ENCODE measurements around the gene TMTC4. TPM values are rescaled to one million over a fixed set of nuclear protein-coding genes. Genes with fewer than 3 reads are reported as not detected.

Gene TMTC4
- total RNA-seq, 1 donor from 2014 or later = 17.0 TPM

- DNase-seq = peak; percentile 100
- H3K4me1 Mint-ChIP-seq = peaks cover 18% of the 10 kb centered on the region
- no peak for TF ChIP-seq CTCF (IDR thresholded peaks at IDR 0.05)
- ChIA-PET POLR2A (interaction anchor here (0.6 to 1.2 kb wide), 7 partner anchors 65 to 1941 kb away, joined by 3 to 8 read pairs (median 4); partner anchors contain the start of genes GGACT and TPP2), CTCF (interaction anchor here (0.7 to 1.6 kb wide), 3 partner anchors 10 to 1069 kb away, joined by 3 to 12 read pairs (median 3); partner anchors contain the start of gene CLYBL)
- H3K27ac Mint-ChIP-seq = peak overlapping the region; percentile 77
- H3K9me3 Mint-ChIP-seq = no peaks in the 10 kb centered on the region
- ATAC-seq (ENCODE audit: low read depth) = peak; percentile 93
- no peaks in the 10 kb centered on the region for H3K27me3 Mint-ChIP-seq
- H3K4me3 Mint-ChIP-seq = peak overlapping the region; percentile 84
- H3K36me3 Mint-ChIP-seq (ENCODE audit: low read depth) = peaks cover 4% of the 10 kb centered on the region
- intact Hi-C loops (cut with micrococcal nuclease) = loop anchor here (1.0 to 10.0 kb wide), 11 partner anchors 65 to 1907 kb away; partner anchors contain the start of genes CLYBL, GGACT and PCCA
These were observed 471 bp upstream of the TMTC4 start for GRCh38 chr13:100674872-100675660.

- intact Hi-C loops (cut with micrococcal nuclease) = loop anchor here (1.0 to 10.0 kb wide), 7 partner anchors 64 to 1718 kb away; partner anchors contain the start of gene PCCA
- H3K9me3 Mint-ChIP-seq = no peaks in the 10 kb centered on the region
- H3K27ac Mint-ChIP-seq = peak overlapping the region; percentile 89
- no peaks in the 10 kb centered on the region for H3K27me3 Mint-ChIP-seq
- TF ChIP-seq CTCF (IDR thresholded peaks at IDR 0.05) = no peak
- H3K4me1 Mint-ChIP-seq = peaks cover 18% of the 10 kb centered on the region
- peak overlapping the region; percentile 95 for H3K4me3 Mint-ChIP-seq
- DNase-seq (peak; percentile 24), ATAC-seq (ENCODE audit: low read depth) (peak; percentile 10)
- ChIA-PET POLR2A (interaction anchor here (0.7 to 1.2 kb wide), 5 partner anchors 63 to 1922 kb away, joined by 3 to 8 read pairs (median 4); partner anchors contain the start of genes GGACT and TPP2), CTCF (interaction anchor here (1.0 to 1.6 kb wide), 2 partner anchors 101 to 1068 kb away, joined by 3 to 12 read pairs; partner anchors contain the start of gene CLYBL)
- peaks cover 11% of the 10 kb centered on the region for H3K36me3 Mint-ChIP-seq (ENCODE audit: low read depth)
These were observed 653 bp downstream of the TMTC4 start for GRCh38 chr13:100673713-100674571.

- ChIA-PET CTCF (no interaction called here), POLR2A (no interaction called here)
- no peaks in the 10 kb centered on the region for H3K9me3 Mint-ChIP-seq
- DNase-seq (no peak), ATAC-seq (ENCODE audit: low read depth) (no peak)
- intact Hi-C loops (cut with micrococcal nuclease) = loop anchor here (5.0 to 10.0 kb wide), 5 partner anchors 589 to 1719 kb away; partner anchors contain the start of gene PCCA
- H3K27ac Mint-ChIP-seq = no peak overlapping the region
- H3K4me1 Mint-ChIP-seq = peaks cover 18% of the 10 kb centered on the region
- H3K36me3 Mint-ChIP-seq (ENCODE audit: low read depth) = peaks cover 16% of the 10 kb centered on the region
- TF ChIP-seq CTCF (IDR thresholded peaks at IDR 0.05) = no peak
- no peaks in the 10 kb centered on the region for H3K27me3 Mint-ChIP-seq
- peak overlapping the region; percentile 95 for H3K4me3 Mint-ChIP-seq
These were observed 1.3 kb downstream of the TMTC4 start for GRCh38 chr13:100673376-100673712.

- Mint-ChIP-seq H3K27me3 (no peaks in the 10 kb centered on the region), H3K27ac (no peak overlapping the region), H3K4me1 (peaks cover 18% of the 10 kb centered on the region), H3K36me3 (ENCODE audit: low read depth) (peaks cover 34% of the 10 kb centered on the region), H3K4me3 (no peak overlapping the region), H3K9me3 (no peaks in the 10 kb centered on the region)
- ChIA-PET POLR2A (no interaction called here), CTCF (no interaction called here)
- DNase-seq = no peak
- intact Hi-C loops (cut with micrococcal nuclease) = loop anchor here (5.0 to 10.0 kb wide), 5 partner anchors 587 to 1721 kb away; partner anchors contain the start of gene PCCA
- no peak for ATAC-seq (ENCODE audit: low read depth)
- no peak for TF ChIP-seq CTCF (IDR thresholded peaks at IDR 0.05)
These were observed 3.0 kb downstream of the TMTC4 start for GRCh38 chr13:100671389-100672182.

Data from activated B cell treated with CpG ODN at 0.5 μM for 24 hours (primary cell).